Gastroesophageal sphincter (tissue), 2 donors: ENCODE data around the gene GAD2.

ENCODE experiments used
- EP300 ChIP-seq: sonication (generic); formaldehyde crosslinking; IDR thresholded peaks from one replicate; pipeline ENCODE4 v1.6.1; 2017; ENCODE audit warnings: antibody characterized with exemption, mild to moderate bottlenecking
- POLR2A ChIP-seq, 2 donors: fragments of 450-650 bp; IDR thresholded peaks; one replicate each; pipeline ENCODE4 v1.6.1; 2017; ENCODE audit warnings: antibody characterized with exemption in 2 of 2, mild to moderate bottlenecking in 2 of 2, moderate library complexity in 1 of 2

- no peak for TF ChIP-seq POLR2A (IDR thresholded peaks at IDR 0.05)
- TF ChIP-seq EP300, result no peak
Measured at GRCh38 chr10:26310361-26310760, 93.8 kb downstream of the GAD2 start.
